T-helper 1 cell (primary cell): Measurements from ENCODE around the gene KIF7.
A peak's percentile ranks its signal among the peaks of the same experiment; 100 is the strongest.

Source experiments
- DNase-seq, 5 donors: peaks; one replicate each; pipeline ENCODE4 v3.0.0-alpha.2; 2012 to 2020

The KIF7 gene

GRCh38 chr15:89670971-89671560 is 15.8 kb upstream of the KIF7 start:
- no peak for DNase-seq

GRCh38 chr15:89669941-89670340 is 14.7 kb upstream of the KIF7 start:
- DNase-seq, result no peak

- no peak for DNase-seq
These were observed 14.1 kb upstream of the KIF7 start for GRCh38 chr15:89669309-89669865.

- no peak for DNase-seq
These were observed 12.9 kb upstream of the KIF7 start for GRCh38 chr15:89668171-89668570.

GRCh38 chr15:89667706-89667960 is 12.4 kb upstream of the KIF7 start:
- DNase-seq, result no peak

- no peak for DNase-seq
These were observed 11.8 kb upstream of the KIF7 start for GRCh38 chr15:89666858-89667705.

GRCh38 chr15:89666184-89666857 is 11.1 kb upstream of the KIF7 start:
- no peak for DNase-seq

- peak in 1 of 5 donors; percentile 16 for DNase-seq
These were observed 10.3 kb upstream of the KIF7 start for GRCh38 chr15:89665449-89666181.

GRCh38 chr15:89664441-89665350 is 9.4 kb upstream of the KIF7 start:
- DNase-seq, result no peak

GRCh38 chr15:89662893-89663626 is 7.8 kb upstream of the KIF7 start:
- no peak for DNase-seq

GRCh38 chr15:89660556-89660955 is 5.3 kb upstream of the KIF7 start:
- no peak for DNase-seq

- DNase-seq, result no peak
These were observed 4.0 kb upstream of the KIF7 start for GRCh38 chr15:89659295-89659694.

GRCh38 chr15:89657686-89658200 is 2.5 kb upstream of the KIF7 start:
- no peak for DNase-seq

- DNase-seq, result no peak
These were observed 999 bp upstream of the KIF7 start for GRCh38 chr15:89656116-89656815.

GRCh38 chr15:89654301-89654761 is 936 bp downstream of the KIF7 start:
- DNase-seq, result no peak

GRCh38 chr15:89653578-89653977 is 1.7 kb downstream of the KIF7 start:
- DNase-seq, result no peak

- DNase-seq, result no peak
These were observed 2.6 kb downstream of the KIF7 start for GRCh38 chr15:89652666-89653065.

- DNase-seq, result no peak
These were observed 3.1 kb downstream of the KIF7 start for GRCh38 chr15:89652131-89652530.

GRCh38 chr15:89649716-89650115 is 5.6 kb downstream of the KIF7 start:
- DNase-seq, result no peak

- no peak for DNase-seq
These were observed 6.1 kb downstream of the KIF7 start for GRCh38 chr15:89649013-89649625.
